A673 (cell line): ENCODE results near the gene KLHDC9.

Experiments
- CTCF ChIP-seq: fragments of 300-800, 200-600 bp; sonication (generic); conservative IDR thresholded peaks from 2 replicates; pipeline ENCODE4 v1.5.1; 2017; ENCODE audit warnings: low read depth, mild to moderate bottlenecking, antibody characterized with exemption, low read length, moderate library complexity, mixed read lengths
- EZH2 ChIP-seq: fragments of 200-600 bp; sonication (generic); IDR thresholded peaks from 2 replicates; pipeline ENCODE4 v1.6.1; 2017; ENCODE audit warnings: borderline replicate concordance, low read depth, mild to moderate bottlenecking, mixed read lengths, antibody characterized with exemption, low read length; ENCODE audit not compliant: poor library complexity, severe bottlenecking

GRCh38 chr1:161115132-161115711 is 17.1 kb downstream of the KLHDC9 start:
- TF ChIP-seq CTCF (no peak), EZH2 (no peak)
